Measurements from ENCODE around the gene PPP1R3D. TPM values are rescaled to one million over a fixed set of nuclear protein-coding genes. Genes with fewer than 3 reads are reported as not detected.

The PPP1R3D gene
- total and polyA plus RNA-seq, 2 of the 8 experiments (the other 6 are each of a cell fraction or from before 2014, with no cell fraction given), result 1.4 to 3.9 TPM

DNA sequence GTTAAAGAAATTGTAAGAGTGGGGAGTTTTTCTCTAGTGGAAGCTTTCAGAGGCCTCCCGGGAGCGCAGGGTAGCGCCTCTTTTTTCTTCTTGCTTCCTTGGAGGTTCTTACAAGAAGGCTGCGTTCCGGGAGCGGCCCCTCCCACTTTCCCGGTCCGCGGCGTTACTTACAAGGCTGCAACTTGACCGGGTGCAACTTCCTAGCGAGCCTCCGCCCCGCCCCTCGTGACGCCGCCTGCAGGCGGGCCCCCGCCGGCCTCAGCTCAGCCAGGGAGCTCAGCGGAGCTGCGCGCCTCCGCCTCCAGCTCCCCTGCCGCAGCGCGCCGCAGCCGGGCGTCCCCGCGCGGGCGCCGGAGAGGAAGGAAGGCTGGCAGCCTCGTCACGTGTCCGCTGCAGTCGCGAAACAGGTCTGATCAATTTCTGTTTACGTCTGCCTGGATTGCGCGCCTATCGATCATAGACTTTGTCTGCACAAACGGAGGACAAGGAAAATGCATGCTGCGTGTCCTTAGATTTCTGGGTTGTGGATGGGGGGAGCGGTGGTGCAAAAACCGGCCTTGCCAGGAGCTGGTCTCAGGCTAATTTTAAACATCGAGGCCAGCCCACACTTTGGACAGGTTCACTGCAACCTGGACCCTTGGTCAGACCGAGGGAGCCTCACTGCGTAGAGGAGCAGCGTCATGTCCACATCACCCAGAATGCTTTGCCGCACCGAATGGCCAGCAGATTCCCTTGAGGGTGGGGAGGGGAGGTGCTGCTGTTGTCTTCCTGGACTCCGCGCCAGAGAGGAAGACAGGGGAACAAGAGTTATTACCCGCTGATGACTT lies at the start of gene PPP1R3D, which contains the start of gene FAM217B (continued):
- no peak for TF ChIP-seq BCL11A (IDR thresholded peaks at IDR 0.05; ENCODE audit: low read depth in 2 of 2, low read length in 2 of 2)
- TF ChIP-seq TAF1 (IDR thresholded peaks at IDR 0.05; ENCODE audit: low read depth, low read length), result peak; percentile 54
- TF ChIP-seq SP1 (IDR thresholded peaks at IDR 0.05; ENCODE audit: low read depth, low read length), result no peak
- no peak for TF ChIP-seq RFX5 (IDR thresholded peaks at IDR 0.05; ENCODE audit: borderline replicate concordance, low read depth, low read length)
- TF ChIP-seq CBX8 (IDR thresholded peaks at IDR 0.05; ENCODE audit: borderline replicate concordance, low read depth, low read length), result no peak
- TF ChIP-seq CHD1 (IDR thresholded peaks at IDR 0.05; ENCODE audit: low read depth, low read length), result no peak
- TF ChIP-seq FOSL1 (IDR thresholded peaks at IDR 0.05; ENCODE audit: insufficient read depth, low read depth, low read length), result no peak
- TF ChIP-seq SIN3A (conservative IDR thresholded peaks at IDR 0.05 in 1 of 2, IDR thresholded peaks at IDR 0.05 in 1 of 2; ENCODE audit: low read depth in 1 of 2, low read length in 2 of 2), result peak in 1 of 2 experiments; percentile 63; a peak in 2 of 4 replicates
- peak; percentile 81 for TF ChIP-seq KDM4A (IDR thresholded peaks at IDR 0.05; ENCODE audit: low read depth, low read length, severe bottlenecking)
- no peak for TF ChIP-seq RNF2 (IDR thresholded peaks at IDR 0.05; ENCODE audit: borderline replicate concordance, low read depth, low read length, missing control alignments, poor library complexity, severe bottlenecking)
- peak; percentile 91 for TF ChIP-seq ASH2L (IDR thresholded peaks at IDR 0.05; ENCODE audit: low read length)
- TF ChIP-seq, protein P1, sequence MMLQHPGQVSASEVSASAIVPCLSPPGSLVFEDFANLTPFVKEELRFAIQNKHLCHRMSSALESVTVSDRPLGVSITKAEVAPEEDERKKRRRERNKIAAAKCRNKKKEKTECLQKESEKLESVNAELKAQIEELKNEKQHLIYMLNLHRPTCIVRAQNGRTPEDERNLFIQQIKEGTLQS (IDR thresholded peaks at IDR 0.05; ENCODE audit: insufficient read depth, low read depth, low read length), result peak; percentile 48; the same call in 1 of the 2 replicates
- peak; percentile 56; the same call in 1 of the 2 replicates for TF ChIP-seq CREB1 (IDR thresholded peaks at IDR 0.05)
- no peak for TF ChIP-seq KDM1A (IDR thresholded peaks at IDR 0.05; ENCODE audit: borderline replicate concordance, low read length)

All from H1 (cell line).